ENCODE data around the gene TRAPPC6A.

Gene TRAPPC6A, protein sequence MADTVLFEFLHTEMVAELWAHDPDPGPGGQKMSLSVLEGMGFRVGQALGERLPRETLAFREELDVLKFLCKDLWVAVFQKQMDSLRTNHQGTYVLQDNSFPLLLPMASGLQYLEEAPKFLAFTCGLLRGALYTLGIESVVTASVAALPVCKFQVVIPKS

DNA sequence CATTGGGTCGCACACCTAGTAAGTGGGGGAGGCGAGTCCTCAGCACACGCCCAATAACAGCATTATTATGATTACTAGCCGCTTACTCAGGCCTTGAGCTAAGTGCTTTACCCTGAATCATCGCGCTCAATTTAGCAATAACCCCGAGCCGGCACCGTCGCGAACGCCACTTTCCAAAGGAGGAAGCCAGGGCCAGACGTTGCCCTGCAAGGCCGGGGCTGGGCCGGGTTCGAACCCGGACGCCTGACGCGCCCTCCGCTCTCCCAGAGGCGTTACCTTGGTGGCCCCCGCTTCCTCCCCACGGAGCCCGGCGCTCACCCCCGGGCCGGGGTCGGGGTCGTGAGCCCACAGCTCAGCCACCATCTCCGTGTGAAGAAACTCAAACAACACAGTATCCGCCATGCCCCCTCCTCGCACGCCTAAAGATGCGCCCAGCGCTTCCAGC lies at the start of gene TRAPPC6A:
Gene TRAPPC6A (minus strand): TSS at position 421 of the 445 bp plus-strand sequence. CDS start 19 bp downstream, at position 402.
- TF ChIP-seq GATA2 (IDR thresholded peaks at IDR 0.05; ENCODE audit: low read depth, low read length) (no peak), GATA3 (IDR thresholded peaks at IDR 0.05; ENCODE audit: low read depth, low read length) (no peak)

DNA sequence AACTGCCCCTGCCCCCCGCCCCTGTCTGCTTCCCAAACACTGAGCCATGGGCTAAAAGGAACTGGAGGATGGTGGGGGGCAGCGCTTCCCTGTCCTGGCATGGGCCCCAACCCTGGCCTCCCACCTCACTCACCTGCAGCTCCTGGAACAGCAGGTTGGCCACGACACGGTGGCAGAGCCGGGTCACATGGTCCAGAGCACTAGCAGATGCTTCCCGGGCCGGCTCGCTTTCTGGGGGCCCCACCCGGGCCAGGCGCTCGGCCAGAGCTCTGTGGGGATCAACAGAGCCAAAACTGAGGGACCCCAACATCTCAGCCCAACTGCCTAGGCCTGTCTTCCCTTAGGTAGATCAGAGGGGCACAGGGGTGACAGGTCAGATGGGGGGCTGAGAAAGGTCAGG lies 46.6 kb upstream of the TRAPPC6A start:
- TF ChIP-seq GATA2 (IDR thresholded peaks at IDR 0.05; ENCODE audit: low read depth, low read length) (no peak), GATA3 (IDR thresholded peaks at IDR 0.05; ENCODE audit: low read depth, low read length) (no peak)

GRCh38 chr19:45223879-45224278 lies 45.8 kb upstream of the TRAPPC6A start:
- TF ChIP-seq GATA2 (IDR thresholded peaks at IDR 0.05; ENCODE audit: low read depth, low read length) (no peak), GATA3 (IDR thresholded peaks at IDR 0.05; ENCODE audit: low read depth, low read length) (no peak)

GRCh38 chr19:45222724-45223123 lies 44.7 kb upstream of the TRAPPC6A start:
- TF ChIP-seq GATA2 (IDR thresholded peaks at IDR 0.05; ENCODE audit: low read depth, low read length) (no peak), GATA3 (IDR thresholded peaks at IDR 0.05; ENCODE audit: low read depth, low read length) (no peak)

GRCh38 chr19:45218911-45219743 lies 41.1 kb upstream of the TRAPPC6A start:
- TF ChIP-seq GATA3 (IDR thresholded peaks at IDR 0.05; ENCODE audit: low read depth, low read length) (no peak), GATA2 (IDR thresholded peaks at IDR 0.05; ENCODE audit: low read depth, low read length) (no peak)

- TF ChIP-seq GATA2 (IDR thresholded peaks at IDR 0.05; ENCODE audit: low read depth, low read length) (no peak), GATA3 (IDR thresholded peaks at IDR 0.05; ENCODE audit: low read depth, low read length) (no peak)
These were observed 40.4 kb upstream of the TRAPPC6A start for GRCh38 chr19:45218426-45218825.

- TF ChIP-seq GATA2 (IDR thresholded peaks at IDR 0.05; ENCODE audit: low read depth, low read length): no peak
- TF ChIP-seq GATA3 (IDR thresholded peaks at IDR 0.05; ENCODE audit: low read depth, low read length): no peak
These were observed 39.9 kb upstream of the TRAPPC6A start for GRCh38 chr19:45217957-45218334.

GRCh38 chr19:45217193-45217956 lies 39.3 kb upstream of the TRAPPC6A start:
- TF ChIP-seq GATA3 (IDR thresholded peaks at IDR 0.05; ENCODE audit: low read depth, low read length) (no peak), GATA2 (IDR thresholded peaks at IDR 0.05; ENCODE audit: low read depth, low read length) (no peak)

- TF ChIP-seq GATA3 (IDR thresholded peaks at IDR 0.05; ENCODE audit: low read depth, low read length): no peak
- TF ChIP-seq GATA2 (IDR thresholded peaks at IDR 0.05; ENCODE audit: low read depth, low read length): no peak
These were observed 38.6 kb upstream of the TRAPPC6A start for GRCh38 chr19:45216667-45217066.

DNA sequence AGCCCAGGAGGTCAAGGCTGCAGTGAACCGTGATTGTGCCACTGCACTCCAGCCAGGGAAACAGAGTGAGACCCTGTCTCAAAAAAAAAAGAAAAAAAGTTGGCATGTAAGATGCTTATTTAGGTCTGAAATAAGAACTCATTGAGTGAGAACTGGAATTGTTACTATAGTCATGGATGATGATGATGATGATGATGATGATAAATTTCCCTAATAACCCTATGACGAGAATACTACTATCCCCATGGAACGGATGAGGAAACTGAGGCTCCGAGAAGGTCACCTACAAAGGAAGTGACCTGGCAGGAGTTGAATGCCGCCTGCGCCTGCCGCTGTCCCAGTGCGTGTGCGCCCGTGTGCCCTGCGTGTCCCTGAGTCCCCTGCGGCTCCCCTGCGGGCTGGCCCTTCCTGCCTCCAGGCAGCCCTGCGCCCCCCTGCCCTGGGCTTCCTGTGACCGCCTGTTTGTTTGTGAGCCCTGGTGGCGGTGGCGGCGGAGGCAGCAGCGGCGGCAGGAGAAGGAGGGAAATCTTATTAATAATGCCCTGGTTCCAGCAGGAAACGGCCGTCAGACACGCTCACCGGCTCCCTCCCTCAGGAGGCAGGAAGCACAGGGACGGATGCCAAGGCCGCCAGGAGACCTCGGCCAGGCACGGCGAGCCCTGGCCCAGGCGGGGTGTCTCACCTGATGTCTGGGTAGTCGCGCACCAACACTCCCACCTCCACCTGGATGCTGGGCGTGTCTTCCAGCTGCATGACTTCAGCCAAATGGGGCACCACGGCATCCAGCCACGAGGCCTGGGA lies 37.6 kb upstream of the TRAPPC6A start:
- TF ChIP-seq GATA2 (IDR thresholded peaks at IDR 0.05; ENCODE audit: low read depth, low read length): no peak
- no peak for TF ChIP-seq GATA3 (IDR thresholded peaks at IDR 0.05; ENCODE audit: low read depth, low read length)

GRCh38 chr19:45213031-45213430 lies 35.0 kb upstream of the TRAPPC6A start:
- TF ChIP-seq GATA2 (IDR thresholded peaks at IDR 0.05; ENCODE audit: low read depth, low read length) (no peak), GATA3 (IDR thresholded peaks at IDR 0.05; ENCODE audit: low read depth, low read length) (no peak)

DNA sequence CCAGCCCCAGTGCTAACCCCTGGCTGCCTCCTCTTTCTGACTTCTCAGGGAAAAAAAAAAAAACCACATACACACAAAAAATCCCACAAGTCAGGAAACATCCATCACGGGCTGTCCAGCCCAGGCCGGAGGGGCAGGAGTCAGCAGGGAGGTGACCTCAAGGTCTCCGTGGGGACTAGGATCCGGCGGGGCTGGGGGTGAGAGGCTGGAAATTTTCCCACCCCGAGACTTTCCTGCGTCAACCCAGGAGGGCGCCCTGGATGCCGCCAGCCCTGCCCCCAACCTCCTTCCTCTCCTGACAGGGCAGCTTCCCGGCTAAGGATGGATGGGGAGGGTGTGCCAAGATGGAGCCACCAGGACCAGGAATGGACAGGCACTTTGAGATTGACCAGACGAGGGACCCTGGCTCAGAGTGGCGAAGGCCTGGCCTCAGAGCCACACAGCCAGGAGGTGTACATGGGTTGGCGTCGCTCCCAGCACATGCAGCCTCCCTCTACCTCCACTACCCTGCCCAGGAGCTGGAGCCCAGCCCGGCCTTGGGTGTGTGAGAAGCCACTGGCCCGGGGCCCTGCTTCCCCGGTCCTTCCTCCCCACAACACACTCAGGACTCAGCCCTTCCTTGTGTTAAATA lies 33.8 kb upstream of the TRAPPC6A start:
- TF ChIP-seq GATA2 (IDR thresholded peaks at IDR 0.05; ENCODE audit: low read depth, low read length) (no peak), GATA3 (IDR thresholded peaks at IDR 0.05; ENCODE audit: low read depth, low read length) (no peak)

DNA sequence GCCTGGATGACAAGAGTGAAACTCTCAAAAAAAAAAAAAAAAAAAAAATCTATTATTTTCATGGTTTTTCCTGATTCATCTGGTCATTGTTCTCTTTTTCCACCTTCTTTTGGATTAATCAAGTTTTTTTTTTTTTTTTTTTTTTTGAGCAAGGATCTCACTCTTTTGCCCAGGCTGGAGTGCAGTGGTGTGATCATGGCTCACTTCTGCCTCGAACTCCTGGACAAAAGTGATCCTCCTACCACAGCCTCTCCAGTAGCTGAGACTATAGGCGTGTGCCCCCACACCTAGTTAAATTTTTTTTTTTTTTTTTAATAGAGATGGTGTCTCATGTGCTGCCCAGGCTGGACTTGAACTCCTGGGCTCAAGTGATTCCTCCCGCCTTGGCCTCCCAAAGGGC lies 28.3 kb upstream of the TRAPPC6A start:
- TF ChIP-seq GATA3 (IDR thresholded peaks at IDR 0.05; ENCODE audit: low read depth, low read length) (no peak), GATA2 (IDR thresholded peaks at IDR 0.05; ENCODE audit: low read depth, low read length) (no peak)
